Measurements from ENCODE around the gene LMF1. TPM values are rescaled to one million over a fixed set of nuclear protein-coding genes. Genes with fewer than 3 reads are reported as not detected.
A peak's percentile ranks its signal among the peaks of the same experiment; 100 is the strongest.

LMF1 gene
- total RNA-seq: 24.6 and 27.4 TPM in 2 replicates
- long read RNA-seq, partial matches to known transcripts: 1 of 5 reads
- long read RNA-seq, other reads (novel, unspliced or antisense): 2 of 5 reads

- Mint-ChIP-seq H3K27ac (ENCODE audit: unreplicated experiment) (peak within 1 kb of the TSS; percentile 50), H3K4me1 (ENCODE audit: unreplicated experiment) (peaks cover 12% of the 10 kb centered on the region)
These were observed at the start of gene LMF1 for GRCh38 chr16:970766-971581. Gene LMF1 (minus strand): TSS chr16:970984. CDS start chr16:970980, 4 bp downstream.

GRCh38 chr16:1020091-1020399 lies 49.3 kb upstream of the LMF1 start:
- Mint-ChIP-seq H3K4me3 (ENCODE audit: unreplicated experiment) (no peak overlapping the region), H3K4me1 (ENCODE audit: unreplicated experiment) (peaks cover 4% of the 10 kb centered on the region), H3K27ac (ENCODE audit: unreplicated experiment) (no peak overlapping the region), H3K36me3 (ENCODE audit: unreplicated experiment) (no peaks in the 10 kb centered on the region), H3K9me3 (ENCODE audit: unreplicated experiment) (no peaks in the 10 kb centered on the region), H3K27me3 (ENCODE audit: unreplicated experiment) (peaks cover 18% of the 10 kb centered on the region)
- TF ChIP-seq CTCF (IDR thresholded peaks at IDR 0.05): no peak
- no peak for DNase-seq (ENCODE audit: extremely low spot score, unreplicated experiment)

More at GRCh38 chr16:970766-971581, at the start of gene LMF1:
- Mint-ChIP-seq H3K36me3 (ENCODE audit: unreplicated experiment) (peaks cover 10% of the 10 kb centered on the region), H3K27me3 (ENCODE audit: unreplicated experiment) (peaks cover 2% of the 10 kb centered on the region), H3K9me3 (ENCODE audit: unreplicated experiment) (no peaks in the 10 kb centered on the region), H3K4me3 (ENCODE audit: unreplicated experiment) (peak within 1 kb of the TSS; percentile 76)
- peak; percentile 98 for DNase-seq (ENCODE audit: extremely low spot score, unreplicated experiment)
- TF ChIP-seq CTCF (IDR thresholded peaks at IDR 0.05): no peak

GRCh38 chr16:1019231-1020090 lies 48.7 kb upstream of the LMF1 start:
- H3K4me3 Mint-ChIP-seq (ENCODE audit: unreplicated experiment): no peak overlapping the region

GRCh38 chr16:1018447-1019198 lies 47.8 kb upstream of the LMF1 start:
- Mint-ChIP-seq H3K27me3 (ENCODE audit: unreplicated experiment) (peaks cover 16% of the 10 kb centered on the region), H3K4me1 (ENCODE audit: unreplicated experiment) (peaks cover 4% of the 10 kb centered on the region), H3K36me3 (ENCODE audit: unreplicated experiment) (no peaks in the 10 kb centered on the region), H3K27ac (ENCODE audit: unreplicated experiment) (no peak overlapping the region), H3K4me3 (ENCODE audit: unreplicated experiment) (no peak overlapping the region), H3K9me3 (ENCODE audit: unreplicated experiment) (no peaks in the 10 kb centered on the region)
- no peak for TF ChIP-seq CTCF (IDR thresholded peaks at IDR 0.05)
- no peak for DNase-seq (ENCODE audit: extremely low spot score, unreplicated experiment)

More at GRCh38 chr16:1019231-1020090, 48.7 kb upstream of the LMF1 start:
- Mint-ChIP-seq H3K9me3 (ENCODE audit: unreplicated experiment) (no peaks in the 10 kb centered on the region), H3K27me3 (ENCODE audit: unreplicated experiment) (peaks cover 16% of the 10 kb centered on the region), H3K27ac (ENCODE audit: unreplicated experiment) (no peak overlapping the region), H3K4me1 (ENCODE audit: unreplicated experiment) (peaks cover 4% of the 10 kb centered on the region), H3K36me3 (ENCODE audit: unreplicated experiment) (no peaks in the 10 kb centered on the region)
- no peak for TF ChIP-seq CTCF (IDR thresholded peaks at IDR 0.05)
- DNase-seq (ENCODE audit: extremely low spot score, unreplicated experiment): no peak

All from osteocyte (in vitro differentiated cells).